ENCODE data around the gene CPLANE2. TPM values are rescaled to one million over a fixed set of nuclear protein-coding genes. Genes with fewer than 3 reads are reported as not detected.

CPLANE2 gene
- total RNA-seq, 1 donor from 2014 or later, result 8.6 TPM

- peaks cover 14% of the 10 kb centered on the region for H3K4me1 ChIP-seq (ENCODE audit: insufficient read depth, low read length)
- H2AFZ ChIP-seq (ENCODE audit: low read depth, low read length), result no peak overlapping the region
- H3K4me2 ChIP-seq (ENCODE audit: low read length), result no peak overlapping the region
- no peak for FAIRE-seq
- peaks cover 8% of the 10 kb centered on the region for H4K20me1 ChIP-seq (ENCODE audit: insufficient read depth, low read length)
- Mint-ChIP-seq H3K4me1 (ENCODE audit: low read depth, unreplicated experiment) (peaks cover 48% of the 10 kb centered on the region), H3K27me3 (ENCODE audit: low read depth, unreplicated experiment) (no peaks in the 10 kb centered on the region), H3K36me3 (ENCODE audit: low read depth, unreplicated experiment) (peaks cover 23% of the 10 kb centered on the region), H3K9me3 (ENCODE audit: unreplicated experiment) (no peaks in the 10 kb centered on the region), H3K27ac (ENCODE audit: unreplicated experiment) (peak overlapping the region; percentile 53), H3K4me3 (ENCODE audit: unreplicated experiment) (no peak overlapping the region)
- no peak for TF ChIP-seq EZH2 (IDR thresholded peaks at IDR 0.05; ENCODE audit: insufficient read depth, low read length)
- H3K36me3 ChIP-seq (ENCODE audit: insufficient read depth, low read length), result peaks cover 5% of the 10 kb centered on the region
- no peak overlapping the region for H3K27ac ChIP-seq (ENCODE audit: low read depth, low read length)
- no peak overlapping the region for H3K4me3 ChIP-seq (ENCODE audit: insufficient read depth, low read depth, low read length)
- no peak for DNase-seq (ENCODE audit: low read depth)
- no peaks in the 10 kb centered on the region for H3K9me3 ChIP-seq (ENCODE audit: insufficient read depth, low read depth, low read length)
- no peaks in the 10 kb centered on the region for H3K27me3 ChIP-seq (ENCODE audit: insufficient read depth, low read length)
- H3K79me2 ChIP-seq (ENCODE audit: insufficient read depth, low read length), result no peaks in the 10 kb centered on the region
- no peak overlapping the region for H3K9ac ChIP-seq (ENCODE audit: low read length)
These were observed 19.5 kb upstream of the CPLANE2 start for GRCh38 chr1:16256478-16256877.

GRCh38 chr1:16254263-16254928 is 17.4 kb upstream of the CPLANE2 start:
- no peaks in the 10 kb centered on the region for H3K9me3 ChIP-seq (ENCODE audit: insufficient read depth, low read depth, low read length)
- H3K9ac ChIP-seq (ENCODE audit: low read length), result no peak overlapping the region
- peaks cover 48% of the 10 kb centered on the region for H3K4me1 Mint-ChIP-seq (ENCODE audit: low read depth, unreplicated experiment)
- peaks cover 18% of the 10 kb centered on the region for H3K36me3 ChIP-seq (ENCODE audit: insufficient read depth, low read length)
- FAIRE-seq (no peak), DNase-seq (ENCODE audit: low read depth) (peak; percentile 68)
- H3K27me3 ChIP-seq (ENCODE audit: insufficient read depth, low read length), result no peaks in the 10 kb centered on the region
- H3K4me1 ChIP-seq (ENCODE audit: insufficient read depth, low read length), result peaks cover 11% of the 10 kb centered on the region
- H3K36me3 Mint-ChIP-seq (ENCODE audit: low read depth, unreplicated experiment), result peaks cover 33% of the 10 kb centered on the region
- H3K4me3 ChIP-seq (ENCODE audit: insufficient read depth, low read depth, low read length), result no peak overlapping the region
- H2AFZ ChIP-seq (ENCODE audit: low read depth, low read length), result no peak overlapping the region
- no peaks in the 10 kb centered on the region for H3K79me2 ChIP-seq (ENCODE audit: insufficient read depth, low read length)
- TF ChIP-seq EZH2 (IDR thresholded peaks at IDR 0.05; ENCODE audit: insufficient read depth, low read length) (no peak), CTCF (IDR thresholded peaks at IDR 0.05; ENCODE audit: insufficient read depth, low read depth, low read length) (no peak)
- no peaks in the 10 kb centered on the region for H3K27me3 Mint-ChIP-seq (ENCODE audit: low read depth, unreplicated experiment)
- no peak overlapping the region for H3K27ac ChIP-seq (ENCODE audit: low read depth, low read length)
- H3K9me3 Mint-ChIP-seq (ENCODE audit: unreplicated experiment), result no peaks in the 10 kb centered on the region
- H4K20me1 ChIP-seq (ENCODE audit: insufficient read depth, low read length), result peaks cover 9% of the 10 kb centered on the region
- peak overlapping the region; percentile 40 for H3K4me2 ChIP-seq (ENCODE audit: low read length)
- peak overlapping the region; percentile 20 for H3K27ac Mint-ChIP-seq (ENCODE audit: unreplicated experiment)
- no peak overlapping the region for H3K4me3 Mint-ChIP-seq (ENCODE audit: unreplicated experiment)

GRCh38 chr1:16253332-16253922 is 16.4 kb upstream of the CPLANE2 start:
- Histone ChIP-seq H3K27ac (ENCODE audit: low read depth, low read length) (no peak overlapping the region), H3K4me3 (ENCODE audit: insufficient read depth, low read depth, low read length) (no peak overlapping the region), H3K36me3 (ENCODE audit: insufficient read depth, low read length) (peaks cover 18% of the 10 kb centered on the region), H2AFZ (ENCODE audit: low read depth, low read length) (no peak overlapping the region), H3K27me3 (ENCODE audit: insufficient read depth, low read length) (no peaks in the 10 kb centered on the region), H3K79me2 (ENCODE audit: insufficient read depth, low read length) (no peaks in the 10 kb centered on the region), H3K9me3 (ENCODE audit: insufficient read depth, low read depth, low read length) (no peaks in the 10 kb centered on the region), H3K9ac (ENCODE audit: low read length) (no peak overlapping the region), H4K20me1 (ENCODE audit: insufficient read depth, low read length) (peaks cover 16% of the 10 kb centered on the region), H3K4me2 (ENCODE audit: low read length) (no peak overlapping the region), H3K4me1 (ENCODE audit: insufficient read depth, low read length) (peaks cover 21% of the 10 kb centered on the region)
- TF ChIP-seq CTCF (IDR thresholded peaks at IDR 0.05; ENCODE audit: insufficient read depth, low read depth, low read length), result no peak
- no peak for TF ChIP-seq EZH2 (IDR thresholded peaks at IDR 0.05; ENCODE audit: insufficient read depth, low read length)
- DNase-seq (ENCODE audit: low read depth), result no peak
- peaks cover 37% of the 10 kb centered on the region for H3K36me3 Mint-ChIP-seq (ENCODE audit: low read depth, unreplicated experiment)
- no peak for FAIRE-seq
- H3K4me1 Mint-ChIP-seq (ENCODE audit: low read depth, unreplicated experiment), result peaks cover 55% of the 10 kb centered on the region
- H3K4me3 Mint-ChIP-seq (ENCODE audit: unreplicated experiment), result no peak overlapping the region
- H3K27me3 Mint-ChIP-seq (ENCODE audit: low read depth, unreplicated experiment), result no peaks in the 10 kb centered on the region
- H3K27ac Mint-ChIP-seq (ENCODE audit: unreplicated experiment), result no peak overlapping the region
- no peaks in the 10 kb centered on the region for H3K9me3 Mint-ChIP-seq (ENCODE audit: unreplicated experiment)
